Lung (tissue), 12 donors: ENCODE data around the gene MIR17HG. TPM values are rescaled to one million over a fixed set of nuclear protein-coding genes. Genes with fewer than 3 reads are reported as not detected.

Experiments used
- ATAC-seq: fragments of 200-7000 bp; cut with Tn5 transposase; one replicate; pipeline ENCODE4 v1.9.1; 2020; ENCODE audit warnings: moderate number of reproducible peaks; ENCODE audit not compliant: insufficient read depth, low FRiP score
- DNase-seq, 3 donors: peaks; one replicate each; pipeline ENCODE4 v3.0.0-alpha.2; 2013 to 2017
- H3K27ac ChIP-seq, 2 donors: one replicate each; pipeline ENCODE4 v1.5.1; 2013; ENCODE audit warnings: mild to moderate bottlenecking in 2 of 2, moderate library complexity in 2 of 2, control low read depth in 1 of 2, inconsistent platforms in 1 of 2, low read depth in 1 of 2, low read length in 1 of 2
- H3K27me3 ChIP-seq, 3 donors: one replicate each; pipeline ENCODE4 v1.5.1; 2013; ENCODE audit warnings: low read length in 2 of 3; ENCODE audit not compliant: control insufficient read depth in 3 of 3, insufficient read depth in 3 of 3
- H3K36me3 ChIP-seq, 4 donors: one replicate each; pipeline ENCODE4 v1.5.1; 2013; ENCODE audit warnings: low read length in 4 of 4, mild to moderate bottlenecking in 1 of 4, moderate library complexity in 1 of 4; ENCODE audit not compliant: control insufficient read depth in 4 of 4, insufficient read depth in 4 of 4
- H3K4me1 ChIP-seq, 5 donors: one replicate each; pipeline ENCODE4 v1.5.1; 2013; ENCODE audit warnings: low read length in 5 of 5, mild to moderate bottlenecking in 2 of 5, moderate library complexity in 1 of 5; ENCODE audit not compliant: control insufficient read depth in 5 of 5, insufficient read depth in 5 of 5
- H3K4me3 ChIP-seq: one replicate; pipeline ENCODE4 v1.5.1; 2013; ENCODE audit warnings: mild to moderate bottlenecking, control low read depth, moderate library complexity
- H3K9ac ChIP-seq, 2 donors: one replicate each; pipeline ENCODE4 v1.5.1; 2013; ENCODE audit warnings: low read length in 2 of 2, control low read depth in 1 of 2; ENCODE audit not compliant: insufficient read depth in 1 of 2
- H3K9me3 ChIP-seq, 4 donors: one replicate each; pipeline ENCODE4 v1.5.1; 2013; ENCODE audit warnings: low read length in 3 of 4, mild to moderate bottlenecking in 1 of 4, moderate library complexity in 1 of 4; ENCODE audit not compliant: control insufficient read depth in 4 of 4, insufficient read depth in 3 of 4
- CTCF ChIP-seq: IDR thresholded peaks from 2 replicates; pipeline ENCODE4 v1.5.1; 2012; ENCODE audit warnings: mild to moderate bottlenecking; ENCODE audit errors: control extremely low read depth, extremely low read depth
- WGBS, 2 donors: extraction: QIAGEN DNeasy Blood & Tissue Kit; methylation state at CpG; one replicate each; pipeline ENCODE4 v1.1.7; 2013; 5-methylcytosine and 5-hydroxymethylcytosine counted together
- polyA plus RNA-seq, 2 donors: library from polyadenylated mRNA; stranded (reverse); fragments of 200-250 nt; gene quantifications; one replicate each; pipeline ENCODE4 v1.2.1, GENCODE V29; 2013
- total RNA-seq, 2 donors: library from RNA; depleted of rRNA in 1 of 2; stranded (reverse); fragments of >200 nt in 1 of 2; gene quantifications; one replicate each; pipeline ENCODE4 v1.2.1, GENCODE V29; 2014 to 2021
- donor health status: control.
- donor health status: control.
- donor health status: Bipolar disorder and iron deficiency.
- donor health status: healthy.
- donor health status: DM: yes; HTN: yes; CAD: no.

Gene MIR17HG
- total and polyA plus RNA-seq, 4 donors, result 0.60 to 8.8 (median 7.1) TPM

- Histone ChIP-seq H3K4me3 (no peak overlapping the region), H3K36me3 (no peaks in the 10 kb centered on the region), H3K27ac (no peak overlapping the region), H3K9me3 (no peaks in the 10 kb centered on the region), H3K27me3 (no peaks in the 10 kb centered on the region), H3K9ac (no peak overlapping the region), H3K4me1 (peaks cover 0 to 4% (median 0%) of the 10 kb centered on the region in 5 donors)
- WGBS, 2 donors, result 97% methylated on average over 2 of the region's 2 CpGs
- DNase-seq, result no peak
- TF ChIP-seq CTCF, result no peak
- no peak for ATAC-seq
Observed at GRCh38 chr13:91370501-91370900, 23.0 kb downstream of the MIR17HG start.

- 75% methylated on average over 3 of the region's 3 CpGs for WGBS, 2 donors
- Histone ChIP-seq H3K27ac (no peak overlapping the region), H3K9ac (no peak overlapping the region), H3K4me1 (peaks cover 0 to 4% (median 0%) of the 10 kb centered on the region in 5 donors), H3K36me3 (no peaks in the 10 kb centered on the region), H3K4me3 (no peak overlapping the region), H3K9me3 (no peaks in the 10 kb centered on the region), H3K27me3 (no peaks in the 10 kb centered on the region)
- no peak for TF ChIP-seq CTCF
- no peak for ATAC-seq
- DNase-seq, result no peak
Observed at GRCh38 chr13:91372911-91373310, 25.4 kb downstream of the MIR17HG start.

- Histone ChIP-seq H3K36me3 (no peaks in the 10 kb centered on the region), H3K27ac (no peak overlapping the region), H3K9ac (no peak overlapping the region), H3K4me1 (no peaks in the 10 kb centered on the region), H3K9me3 (no peaks in the 10 kb centered on the region), H3K4me3 (no peak overlapping the region), H3K27me3 (no peaks in the 10 kb centered on the region)
- TF ChIP-seq CTCF, result no peak
- peak; percentile 79 for ATAC-seq
- DNase-seq, result no peak
- WGBS, 2 donors, result 83 to 84% methylated on average over 4 of the region's 4 CpGs
Observed at GRCh38 chr13:91375116-91375729, 27.7 kb downstream of the MIR17HG start.

- Histone ChIP-seq H3K9me3 (no peaks in the 10 kb centered on the region), H3K36me3 (no peaks in the 10 kb centered on the region), H3K4me1 (no peaks in the 10 kb centered on the region), H3K9ac (no peak overlapping the region), H3K27me3 (no peaks in the 10 kb centered on the region), H3K27ac (no peak overlapping the region), H3K4me3 (no peak overlapping the region)
- DNase-seq (peak; percentile 34 to 78 (median 68)), ATAC-seq (no peak)
- TF ChIP-seq CTCF, result no peak
Observed at GRCh38 chr13:91381371-91381770, 33.9 kb downstream of the MIR17HG start.
